Heart left ventricle (tissue), 13 donors: Measurements from ENCODE around the gene HS6ST1.

Source experiments
- CTCF ChIP-seq, 12 donors: fragments of 200-600 bp; sonication (generic) in 4 of 12; IDR thresholded peaks; one replicate each; pipeline versions ENCODE4 v1.5.0 to v1.8.0; 2018 to 2022; ENCODE audit warnings: antibody characterized with exemption in 12 of 12, mild to moderate bottlenecking in 5 of 12
- POLR2A ChIP-seq, 2 donors: fragments of 450-650 bp; IDR thresholded peaks; one replicate each; pipeline ENCODE4 v1.6.1; 2017; ENCODE audit warnings: antibody characterized with exemption in 2 of 2, mild to moderate bottlenecking in 2 of 2, moderate library complexity in 2 of 2
- donor health status: ischemic (EF 13 %, LVEDD 7.1; RV severe dilation, severe dysfunction).
- donor health status: DM: no; HTN: yes; CAD: no.
- donor health status: DM: no; HTN: no; CAD: no.
- donor health status: ischemic (EF 25% LVEDD 6.9; RV normal size, moderate dysfunction).
- donor health status: ischemic (EF 25% LVEDD 5.7; RV mildly dilated, moderate dysfunction).
- donor health status: ischemic (EF 35%, LVEDD 5.7; RV mildly dilated, moderate dysfunction).
- donor health status: nonischemic (EF 11% LVEDD 7.7; RV severe dilation, severe dysfunction).
- donor health status: DM: yes; HTN: yes; CAD: no.
- donor health status: PGD.
- donor health status: ischemic (EF 29% LVEDD 5.4; RV normal size, mild dysfunction).
- donor health status: nonischemic (EF 23%, LVEDD 6.1; RV moderate dilation, normal function).

GRCh38 chr2:128322715-128323554, 4.3 kb upstream of the HS6ST1 start:
- TF ChIP-seq CTCF (IDR thresholded peaks at IDR 0.05) = no peak
- TF ChIP-seq POLR2A (IDR thresholded peaks at IDR 0.05) = no peak
